SKM-1 treated with dmso at 0.1 percent for 144 hours (cell line): Measurements from ENCODE around the gene DBF4B.
"Not testable (repeated sequence)": the region's sequence is repeated elsewhere in the genome, so short reads cannot be mapped to it uniquely, and the experiment has no call there.

Experiments
- DNase-seq: peaks from one replicate; lab custom pipeline; 2025; ENCODE audit not compliant: unreplicated experiment; lab: John Stamatoyannopoulos, UW

The DBF4B gene

GRCh38 chr17:44708401-44709263, at the start of gene DBF4B:
DBF4B (plus strand) TSS chr17:44708665; CDS start chr17:44708821, 156 bp downstream.
- DNase-seq: peak; percentile 80

GRCh38 chr17:44661835-44662234, 46.6 kb upstream of the DBF4B start:
- no peak for DNase-seq

GRCh38 chr17:44663095-44663494, 45.4 kb upstream of the DBF4B start:
- DNase-seq: no peak

GRCh38 chr17:44664867-44665266, 43.6 kb upstream of the DBF4B start:
- no peak for DNase-seq

GRCh38 chr17:44666006-44666405, 42.5 kb upstream of the DBF4B start:
- no peak for DNase-seq

- DNase-seq: peak; percentile 24
Observed at GRCh38 chr17:44672479-44673093, 35.9 kb upstream of the DBF4B start.

- no peak for DNase-seq
Observed at GRCh38 chr17:44673893-44674292, 34.6 kb upstream of the DBF4B start.

GRCh38 chr17:44677136-44677535, 31.3 kb upstream of the DBF4B start:
- DNase-seq: no peak

- DNase-seq: peak; percentile 64
Observed at GRCh38 chr17:44683303-44683702, 25.2 kb upstream of the DBF4B start.

- no peak for DNase-seq
Observed at GRCh38 chr17:44687756-44688155, 20.7 kb upstream of the DBF4B start.

- DNase-seq: no peak
Observed at GRCh38 chr17:44688200-44688599, 20.3 kb upstream of the DBF4B start.

GRCh38 chr17:44688675-44689476, 19.6 kb upstream of the DBF4B start:
- DNase-seq: no peak

- peak; percentile 82 for DNase-seq
Observed at GRCh38 chr17:44689477-44690217, 18.8 kb upstream of the DBF4B start, which contains the start of gene CCDC43. CCDC43 (minus strand) TSS chr17:44689776; CDS start chr17:44689753, 23 bp downstream.

GRCh38 chr17:44690746-44691306, 17.6 kb upstream of the DBF4B start:
- DNase-seq: peak; percentile 53

- no peak for DNase-seq
Observed at GRCh38 chr17:44693609-44694008, 14.9 kb upstream of the DBF4B start.

GRCh38 chr17:44700288-44700687, 8.2 kb upstream of the DBF4B start:
- DNase-seq: not testable (repeated sequence)

GRCh38 chr17:44707755-44708400, 587 bp upstream of the DBF4B start:
- no peak for DNase-seq

- DNase-seq: no peak
Observed at GRCh38 chr17:44719444-44719843, 11.0 kb downstream of the DBF4B start.

- DNase-seq: no peak
Observed at GRCh38 chr17:44722254-44722653, 13.8 kb downstream of the DBF4B start.

- DNase-seq: not testable (repeated sequence)
Observed at GRCh38 chr17:44726121-44726520, 17.7 kb downstream of the DBF4B start.
